ENCODE results near the gene DOHH.

DNA sequence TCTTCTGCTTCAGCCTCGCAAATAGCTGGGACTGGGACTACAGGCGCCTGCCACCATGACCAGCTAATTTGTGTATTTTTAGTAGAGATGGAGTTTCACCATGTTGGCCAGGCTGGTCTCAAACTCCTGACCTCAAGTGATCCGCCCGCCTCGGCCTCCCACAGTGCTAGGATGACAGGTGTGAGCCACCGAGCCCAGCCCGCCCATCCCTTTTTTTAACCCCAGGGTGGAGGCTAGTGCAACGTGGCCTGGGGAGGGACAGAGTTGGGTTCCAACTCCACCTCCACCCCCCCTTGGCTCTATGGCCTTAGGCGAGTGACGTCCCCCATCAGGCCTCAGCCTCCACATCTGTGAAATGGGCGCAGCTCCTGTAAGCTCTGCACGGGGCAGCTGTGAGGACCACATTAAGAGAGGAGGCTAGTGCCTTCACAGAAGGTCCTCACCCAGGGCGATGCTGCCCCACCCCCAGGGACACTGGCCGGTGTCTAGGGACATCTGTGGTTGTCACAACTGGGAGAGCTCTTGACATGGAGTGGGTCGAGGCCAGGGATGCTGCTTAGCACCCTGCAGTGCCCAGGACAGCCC is 57.9 kb downstream of the DOHH start:
- TF ChIP-seq, protein P1, sequence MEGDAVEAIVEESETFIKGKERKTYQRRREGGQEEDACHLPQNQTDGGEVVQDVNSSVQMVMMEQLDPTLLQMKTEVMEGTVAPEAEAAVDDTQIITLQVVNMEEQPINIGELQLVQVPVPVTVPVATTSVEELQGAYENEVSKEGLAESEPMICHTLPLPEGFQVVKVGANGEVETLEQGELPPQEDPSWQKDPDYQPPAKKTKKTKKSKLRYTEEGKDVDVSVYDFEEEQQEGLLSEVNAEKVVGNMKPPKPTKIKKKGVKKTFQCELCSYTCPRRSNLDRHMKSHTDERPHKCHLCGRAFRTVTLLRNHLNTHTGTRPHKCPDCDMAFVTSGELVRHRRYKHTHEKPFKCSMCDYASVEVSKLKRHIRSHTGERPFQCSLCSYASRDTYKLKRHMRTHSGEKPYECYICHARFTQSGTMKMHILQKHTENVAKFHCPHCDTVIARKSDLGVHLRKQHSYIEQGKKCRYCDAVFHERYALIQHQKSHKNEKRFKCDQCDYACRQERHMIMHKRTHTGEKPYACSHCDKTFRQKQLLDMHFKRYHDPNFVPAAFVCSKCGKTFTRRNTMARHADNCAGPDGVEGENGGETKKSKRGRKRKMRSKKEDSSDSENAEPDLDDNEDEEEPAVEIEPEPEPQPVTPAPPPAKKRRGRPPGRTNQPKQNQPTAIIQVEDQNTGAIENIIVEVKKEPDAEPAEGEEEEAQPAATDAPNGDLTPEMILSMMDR (IDR thresholded peaks at IDR 0.05 in 4 of 5, conservative IDR thresholded peaks at IDR 0.05 in 1 of 5) = no peak
- TF ChIP-seq POLR2A (IDR thresholded peaks at IDR 0.05) = no peak

Measured in gastrocnemius medialis (tissue), 4 donors.